Keratinocyte (primary cell): Measurements from ENCODE around the gene COL13A1. TPM values are rescaled to one million over a fixed set of nuclear protein-coding genes. Genes with fewer than 3 reads are reported as not detected.

Experiments
- DNase-seq: peaks from one replicate; pipeline ENCODE4 v3.0.0-alpha.2; 2011; ENCODE audit warnings: low read depth, missing footprints, low spot score
- FAIRE-seq: peaks from 2 replicates; lab custom pipeline; 2011; peaks lifted over from hg19 to GRCh38; lab: Jason Lieb, UNC
- H2AFZ ChIP-seq: 2 replicates; pipeline ENCODE4 v1.6.0; 2012; ENCODE audit warnings: low read length, control low read depth, inconsistent platforms; ENCODE audit not compliant: control insufficient read depth
- H3K27ac ChIP-seq: 2 replicates; pipeline ENCODE4 v1.5.1; 2011; ENCODE audit warnings: low read length; ENCODE audit not compliant: control insufficient read depth, insufficient read depth
- H3K27me3 ChIP-seq: 3 replicates; pipeline ENCODE4 v1.6.0; 2011; ENCODE audit warnings: low read length; ENCODE audit not compliant: control insufficient read depth, insufficient read depth; ENCODE audit errors: extremely low read depth
- H3K36me3 ChIP-seq, 2 experiments: 2 replicates in 1 of 2; 3 replicates in 1 of 2; pipeline ENCODE4 v1.5.1; 2011; ENCODE audit warnings: low read length in 2 of 2, mild to moderate bottlenecking in 1 of 2; ENCODE audit not compliant: control insufficient read depth in 2 of 2, insufficient read depth in 2 of 2; ENCODE audit errors: extremely low read depth in 1 of 2
- H3K4me1 ChIP-seq: 3 replicates; pipeline ENCODE4 v1.5.1; 2011; ENCODE audit warnings: low read length; ENCODE audit not compliant: control insufficient read depth, insufficient read depth; ENCODE audit errors: extremely low read depth
- H3K4me2 ChIP-seq: 3 replicates; pipeline ENCODE4 v1.6.0; 2011; ENCODE audit warnings: low read depth, low read length; ENCODE audit not compliant: control insufficient read depth, insufficient read depth; ENCODE audit errors: extremely low read depth
- H3K4me3 ChIP-seq, 3 experiments: fragments of 200-600 bp in 1 of 3; sonication (generic) in 1 of 3; 2 replicates in 2 of 3; 3 replicates in 1 of 3; pipeline ENCODE4 v1.5.1; 2011 to 2016; ENCODE audit warnings: low read length in 3 of 3, mild to moderate bottlenecking in 3 of 3, control low read depth in 2 of 3, inconsistent platforms in 1 of 3, low read depth in 1 of 3, mixed read lengths in 1 of 3, mixed run types in 1 of 3, moderate library complexity in 1 of 3; ENCODE audit not compliant: control insufficient read depth in 2 of 3, insufficient read depth in 2 of 3; ENCODE audit errors: extremely low read depth in 1 of 3
- H3K79me2 ChIP-seq: 2 replicates; pipeline ENCODE4 v1.6.0; 2012; ENCODE audit warnings: low read length; ENCODE audit not compliant: control insufficient read depth, insufficient read depth
- H3K9ac ChIP-seq: 3 replicates; pipeline ENCODE4 v1.6.0; 2011; ENCODE audit warnings: low read length; ENCODE audit not compliant: control insufficient read depth, insufficient read depth; ENCODE audit errors: extremely low read depth
- H3K9me1 ChIP-seq: 3 replicates; pipeline ENCODE4 v1.6.0; 2011; ENCODE audit warnings: low read length; ENCODE audit not compliant: control insufficient read depth, insufficient read depth; ENCODE audit errors: extremely low read depth
- H3K9me3 ChIP-seq: 2 replicates; pipeline ENCODE4 v1.5.1; 2012; ENCODE audit warnings: low read depth, low read length; ENCODE audit not compliant: control insufficient read depth
- H4K20me1 ChIP-seq: 3 replicates; pipeline ENCODE4 v1.6.0; 2011; ENCODE audit warnings: low read length; ENCODE audit not compliant: control insufficient read depth, insufficient read depth; ENCODE audit errors: extremely low read depth
- CTCF ChIP-seq, 3 experiments: IDR thresholded peaks in 1 of 3; conservative IDR thresholded peaks in 1 of 3; optimal IDR thresholded peaks in 1 of 3; 2 replicates in 2 of 3; 3 replicates in 1 of 3; pipeline versions ENCODE3 to v1.5.1; 2011; ENCODE audit warnings: low read length in 3 of 3, mild to moderate bottlenecking in 3 of 3, moderate library complexity in 2 of 3, control low read depth in 1 of 3, inconsistent platforms in 1 of 3; ENCODE audit not compliant: insufficient read depth in 2 of 3; ENCODE audit errors: extremely low read depth in 1 of 3
- EZH2 ChIP-seq: IDR thresholded peaks from one replicate; pipeline ENCODE4 v1.6.1; 2012; ENCODE audit warnings: inconsistent platforms, mild to moderate bottlenecking, low read length, moderate library complexity
- dilution Hi-C: fragments of 300-500 bp; cut with MboI; formaldehyde crosslinking; loops from one replicate; pipeline ENCODE4 v1.7.0; 2020; ENCODE audit warnings: low sequenced_read_pairs; ENCODE audit not compliant: extremely low pct_ligation_motif_present
- polyA plus RNA-seq, 5 experiments: library from polyadenylated mRNA; depleted of rRNA in 3 of 5; stranded (reverse) in 3 of 5; stranded (forward) in 1 of 5; unstranded in 1 of 5; fragments of >200 nt; gene quantifications; 1 replicate in 1 of 5; 2 replicates in 3 of 5; 3 replicates in 1 of 5; pipeline versions ENCODE4 v1.2.1 to v1.2.3, GENCODE V29; 2011 to 2012; ENCODE audit warnings: missing spikeins in 2 of 5, low read depth in 1 of 5, low replicate concordance in 1 of 5

Gene COL13A1
- polyA plus RNA-seq, 1 donor (not counting 4 experiments of a cell fraction or from before 2014, with no cell fraction given): 1.5 TPM

- no peak overlapping the region for H3K4me2 ChIP-seq
- no peaks in the 10 kb centered on the region for H3K27me3 ChIP-seq
- no peaks in the 10 kb centered on the region for H4K20me1 ChIP-seq
- no peak overlapping the region for H2AFZ ChIP-seq
- no peak for FAIRE-seq
- H3K9me1 ChIP-seq: no peaks in the 10 kb centered on the region
- no peak overlapping the region for H3K9ac ChIP-seq
- H3K4me3 ChIP-seq: no peak overlapping the region
- H3K27ac ChIP-seq: no peak overlapping the region
- no peaks in the 10 kb centered on the region for H3K9me3 ChIP-seq
- H3K79me2 ChIP-seq: no peaks in the 10 kb centered on the region
- TF ChIP-seq CTCF (optimal IDR thresholded peaks at IDR 0.05 in 1 of 3, IDR thresholded peaks at IDR 0.05 in 1 of 3, conservative IDR thresholded peaks at IDR 0.05 in 1 of 3; ENCODE audit: extremely low read depth in 1 of 3, insufficient read depth in 2 of 3, low read length in 3 of 3) (no peak), EZH2 (no peak)
- H3K36me3 ChIP-seq: no peaks in the 10 kb centered on the region
- H3K4me1 ChIP-seq: peaks cover 28% of the 10 kb centered on the region
- dilution Hi-C loops: no loop called here
- no peak for DNase-seq
These were observed 71.5 kb downstream of the COL13A1 start for GRCh38 chr10:69873135-69873639.

GRCh38 chr10:69874449-69874848 lies 72.7 kb downstream of the COL13A1 start:
- Histone ChIP-seq H3K9me3 (no peaks in the 10 kb centered on the region), H3K4me2 (no peak overlapping the region), H2AFZ (no peak overlapping the region), H3K9ac (no peak overlapping the region), H3K4me3 (no peak overlapping the region), H3K9me1 (no peaks in the 10 kb centered on the region), H3K79me2 (no peaks in the 10 kb centered on the region), H3K27me3 (no peaks in the 10 kb centered on the region), H4K20me1 (no peaks in the 10 kb centered on the region), H3K36me3 (no peaks in the 10 kb centered on the region), H3K27ac (no peak overlapping the region), H3K4me1 (peaks cover 15% of the 10 kb centered on the region)
- TF ChIP-seq CTCF (optimal IDR thresholded peaks at IDR 0.05 in 1 of 3, IDR thresholded peaks at IDR 0.05 in 1 of 3, conservative IDR thresholded peaks at IDR 0.05 in 1 of 3; ENCODE audit: extremely low read depth in 1 of 3, insufficient read depth in 2 of 3, low read length in 3 of 3): no peak
- FAIRE-seq: peak; percentile 84
- DNase-seq: no peak
- dilution Hi-C loops: no loop called here
